ENCODE data around the gene KDELR3.

The KDELR3 gene

GRCh38 chr22:38484244-38484643 is 16.3 kb downstream of the KDELR3 start:
- no peak for DNase-seq

GRCh38 chr22:38485783-38486182 is 17.9 kb downstream of the KDELR3 start:
- DNase-seq, result no peak

GRCh38 chr22:38487946-38488345 is 20.1 kb downstream of the KDELR3 start:
- DNase-seq, result no peak

- DNase-seq, result no peak
Observed at GRCh38 chr22:38489142-38489541, 21.2 kb downstream of the KDELR3 start.

- DNase-seq, result no peak
Observed at GRCh38 chr22:38489561-38490145, 21.8 kb downstream of the KDELR3 start.

GRCh38 chr22:38490475-38490874 is 22.6 kb downstream of the KDELR3 start:
- DNase-seq, result no peak

GRCh38 chr22:38490915-38491314 is 23.0 kb downstream of the KDELR3 start:
- no peak for DNase-seq

GRCh38 chr22:38491707-38492348 is 23.9 kb downstream of the KDELR3 start:
- DNase-seq, result no peak

GRCh38 chr22:38494498-38494897 is 26.6 kb downstream of the KDELR3 start:
- DNase-seq, result no peak

- no peak for DNase-seq
Observed at GRCh38 chr22:38494939-38495338, 27.0 kb downstream of the KDELR3 start.

- no peak for DNase-seq
Observed at GRCh38 chr22:38497869-38498268, 30.0 kb downstream of the KDELR3 start.

- DNase-seq, result no peak
Observed at GRCh38 chr22:38501797-38502672, 34.1 kb downstream of the KDELR3 start.

GRCh38 chr22:38503021-38503420 is 35.1 kb downstream of the KDELR3 start:
- no peak for DNase-seq

GRCh38 chr22:38504731-38505540 is 37.0 kb downstream of the KDELR3 start:
- DNase-seq, result peak; percentile 61

GRCh38 chr22:38505541-38506117 is 37.7 kb downstream of the KDELR3 start:
- DNase-seq, result peak; percentile 91

- DNase-seq, result peak; percentile 100
Observed at GRCh38 chr22:38506118-38506962, 38.4 kb downstream of the KDELR3 start, which contains the start of gene DDX17. DDX17 (minus strand) TSS chr22:38506311.

- no peak for DNase-seq
Observed at GRCh38 chr22:38510416-38510970, 42.6 kb downstream of the KDELR3 start.

- no peak for DNase-seq
Observed at GRCh38 chr22:38513063-38513462, 45.2 kb downstream of the KDELR3 start.

GRCh38 chr22:38518620-38519019 is 50.7 kb downstream of the KDELR3 start:
- DNase-seq, result no peak

- no peak for DNase-seq
Observed at GRCh38 chr22:38519453-38520250, 51.8 kb downstream of the KDELR3 start.

All from eye (tissue), 1 donor.